ENCODE results near the gene ETV5. TPM values are rescaled to one million over a fixed set of nuclear protein-coding genes. Genes with fewer than 3 reads are reported as not detected.

ETV5 gene
- total RNA-seq, 1 donor from 2014 or later: 61.0 TPM

GRCh38 chr3:186080849-186081438, 27.9 kb downstream of the ETV5 start:
- no peak for TF ChIP-seq CTCF (conservative IDR thresholded peaks at IDR 0.05)
- Mint-ChIP-seq H3K27ac (ENCODE audit: unreplicated experiment) (peak overlapping the region; percentile 68), H3K4me1 (peaks cover 19% of the 10 kb centered on the region), H3K9me3 (no peaks in the 10 kb centered on the region), H3K4me3 (no peak overlapping the region), H3K27me3 (ENCODE audit: low read depth) (peaks cover 3% of the 10 kb centered on the region), H3K36me3 (ENCODE audit: low read depth) (peaks cover 20% of the 10 kb centered on the region)
- no peak for DNase-seq (ENCODE audit: low read depth, low spot score)

- TF ChIP-seq CTCF (conservative IDR thresholded peaks at IDR 0.05): no peak
- H3K4me3 Mint-ChIP-seq: no peak overlapping the region
- peaks cover 16% of the 10 kb centered on the region for H3K4me1 Mint-ChIP-seq
- H3K36me3 Mint-ChIP-seq (ENCODE audit: low read depth): peaks cover 26% of the 10 kb centered on the region
- H3K9me3 Mint-ChIP-seq: peaks cover 2% of the 10 kb centered on the region
- no peak overlapping the region for H3K27ac Mint-ChIP-seq (ENCODE audit: unreplicated experiment)
- H3K27me3 Mint-ChIP-seq (ENCODE audit: low read depth): peaks cover 3% of the 10 kb centered on the region
- DNase-seq (ENCODE audit: low read depth, low spot score): no peak
Observed at GRCh38 chr3:186079925-186080324, 29.0 kb downstream of the ETV5 start.

- peaks cover 2% of the 10 kb centered on the region for H3K9me3 Mint-ChIP-seq
- no peak overlapping the region for H3K4me3 Mint-ChIP-seq
- peaks cover 3% of the 10 kb centered on the region for H3K27me3 Mint-ChIP-seq (ENCODE audit: low read depth)
- peaks cover 39% of the 10 kb centered on the region for H3K36me3 Mint-ChIP-seq (ENCODE audit: low read depth)
- TF ChIP-seq CTCF (conservative IDR thresholded peaks at IDR 0.05): no peak
- no peak overlapping the region for H3K27ac Mint-ChIP-seq (ENCODE audit: unreplicated experiment)
- no peak for DNase-seq (ENCODE audit: low read depth, low spot score)
- H3K4me1 Mint-ChIP-seq: peaks cover 10% of the 10 kb centered on the region
Observed at GRCh38 chr3:186077466-186077865, 31.4 kb downstream of the ETV5 start.

- TF ChIP-seq CTCF (conservative IDR thresholded peaks at IDR 0.05): no peak
- Mint-ChIP-seq H3K27me3 (ENCODE audit: low read depth) (peaks cover 3% of the 10 kb centered on the region), H3K4me3 (no peak overlapping the region), H3K9me3 (peaks cover 2% of the 10 kb centered on the region), H3K36me3 (ENCODE audit: low read depth) (peaks cover 41% of the 10 kb centered on the region), H3K4me1 (peaks cover 14% of the 10 kb centered on the region), H3K27ac (ENCODE audit: unreplicated experiment) (no peak overlapping the region)
- DNase-seq (ENCODE audit: low read depth, low spot score): no peak
Observed at GRCh38 chr3:186075931-186076567, 32.8 kb downstream of the ETV5 start.

- no peak for DNase-seq (ENCODE audit: low read depth, low spot score)
- H3K4me3 Mint-ChIP-seq: no peak overlapping the region
- peaks cover 2% of the 10 kb centered on the region for H3K9me3 Mint-ChIP-seq
- H3K36me3 Mint-ChIP-seq (ENCODE audit: low read depth): peaks cover 41% of the 10 kb centered on the region
- peaks cover 14% of the 10 kb centered on the region for H3K4me1 Mint-ChIP-seq
- peaks cover 3% of the 10 kb centered on the region for H3K27me3 Mint-ChIP-seq (ENCODE audit: low read depth)
- H3K27ac Mint-ChIP-seq (ENCODE audit: unreplicated experiment): no peak overlapping the region
- no peak for TF ChIP-seq CTCF (conservative IDR thresholded peaks at IDR 0.05)
Observed at GRCh38 chr3:186075489-186075888, 33.4 kb downstream of the ETV5 start.
